GM18526 (cell line): ENCODE measurements around the gene RIPK3.

Experiments used
- POLR2A ChIP-seq: IDR thresholded peaks from 3 replicates; pipeline ENCODE4 v1.6.1; 2011; ENCODE audit not compliant: insufficient read length; ENCODE audit errors: extremely low read depth

RIPK3 gene

DNA sequence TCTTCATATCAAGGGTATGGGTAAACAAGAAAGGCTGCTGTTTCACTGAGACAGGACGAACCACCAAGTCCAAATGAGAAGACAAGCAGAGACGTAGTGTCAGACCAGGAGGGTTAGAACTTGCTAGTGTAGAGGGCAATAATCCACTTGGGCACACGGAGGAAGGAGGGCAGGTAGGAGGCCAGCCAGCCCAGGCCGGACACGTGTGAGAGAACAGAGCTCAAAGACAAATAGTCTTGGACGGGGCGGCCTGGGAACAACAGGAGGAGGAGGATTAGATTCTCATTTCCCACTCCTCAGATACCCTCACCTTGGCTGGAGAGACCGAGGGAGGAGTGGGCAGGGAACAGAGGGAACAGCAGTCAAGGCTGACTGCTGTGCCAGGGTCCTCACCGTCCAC lies 49.0 kb downstream of the RIPK3 start:
- no peak for TF ChIP-seq POLR2A

- TF ChIP-seq POLR2A, result no peak
Observed at GRCh38 chr14:24289649-24290280, 50.0 kb downstream of the RIPK3 start.

DNA sequence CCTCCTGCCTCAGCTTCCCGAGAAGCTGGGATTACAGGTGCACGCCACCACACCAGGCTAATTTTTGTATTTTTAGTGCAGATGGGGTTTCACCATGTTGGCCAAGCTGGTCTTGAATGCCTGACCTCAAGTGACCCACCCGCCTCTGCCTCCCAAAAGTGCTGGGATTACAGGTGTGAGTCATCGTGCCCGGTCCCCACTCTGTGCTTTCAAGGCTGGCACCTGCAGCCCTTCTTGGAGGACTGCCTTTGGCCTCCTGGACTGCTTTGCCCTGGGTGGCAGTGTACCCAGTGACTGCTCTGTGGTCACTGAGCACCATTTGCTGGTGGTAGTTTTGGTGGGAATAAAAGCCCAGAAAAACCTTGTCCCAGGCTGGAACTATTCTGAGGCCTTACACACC lies 52.8 kb downstream of the RIPK3 start:
- no peak for TF ChIP-seq POLR2A
